NCI-H82 treated with DMSO at 0.1 percent for 48 hours (cell line): ENCODE data around the gene SSNA1.
"Not testable (repeated sequence)": the region's sequence is repeated elsewhere in the genome, so short reads cannot be mapped to it uniquely, and the experiment has no call there.

Experiments used
- DNase-seq: peaks from one replicate; lab custom pipeline; 2025; ENCODE audit not compliant: unreplicated experiment; lab: John Stamatoyannopoulos, UW

The SSNA1 gene

GRCh38 chr9:137230705-137231371, 42.4 kb downstream of the SSNA1 start, which contains the start of gene SLC34A3:
TSS of gene SLC34A3 (plus strand) at chr9:137230901. CDS start at chr9:137231703, 802 bp downstream.
- DNase-seq: no peak

GRCh38 chr9:137231372-137232039, 43.0 kb downstream of the SSNA1 start:
- no peak for DNase-seq

GRCh38 chr9:137232101-137232500, 43.6 kb downstream of the SSNA1 start:
- DNase-seq: no peak

GRCh38 chr9:137232510-137232909, 44.0 kb downstream of the SSNA1 start:
- no peak for DNase-seq

- DNase-seq: no peak
These were observed 44.9 kb downstream of the SSNA1 start for GRCh38 chr9:137233143-137233980.

GRCh38 chr9:137234055-137234697, 45.7 kb downstream of the SSNA1 start:
- DNase-seq: no peak

- no peak for DNase-seq
These were observed 46.4 kb downstream of the SSNA1 start for GRCh38 chr9:137234758-137235423.

GRCh38 chr9:137235424-137236237, 47.2 kb downstream of the SSNA1 start:
- no peak for DNase-seq

GRCh38 chr9:137236238-137236935, 47.9 kb downstream of the SSNA1 start:
- DNase-seq: peak; percentile 69

GRCh38 chr9:137236936-137237421, 48.5 kb downstream of the SSNA1 start:
- no peak for DNase-seq

- DNase-seq: no peak
These were observed 49.6 kb downstream of the SSNA1 start for GRCh38 chr9:137237759-137238726.

GRCh38 chr9:137239541-137240200, 51.2 kb downstream of the SSNA1 start:
- DNase-seq: not testable (repeated sequence)
